ENCODE measurements around the gene PLAC9. TPM values are rescaled to one million over a fixed set of nuclear protein-coding genes. Genes with fewer than 3 reads are reported as not detected.

Gene PLAC9
- polyA plus RNA-seq, 6 donors from 2014 or later = not detected

- H3K4me1 Mint-ChIP-seq = peaks cover 0 to 4% (median 1%) of the 10 kb centered on the region in 3 donors
- H3K27ac Mint-ChIP-seq = peak overlapping the region in 1 of 6 donors; percentile 38
- DNase-seq (no peak), ATAC-seq (ENCODE audit: low read depth in 2 of 2) (no peak)
- peaks cover 14 to 75% of the 10 kb centered on the region in 2 donors for H3K36me3 Mint-ChIP-seq
- H3K4me3 Mint-ChIP-seq = no peak overlapping the region
- H3K9me3 Mint-ChIP-seq = no peaks in the 10 kb centered on the region
- no peaks in the 10 kb centered on the region for H3K27me3 Mint-ChIP-seq
Observed at GRCh38 chr10:80158126-80158525, 25.6 kb downstream of the PLAC9 start.

- Mint-ChIP-seq H3K36me3 (peaks cover 14 to 75% of the 10 kb centered on the region in 2 donors), H3K27me3 (no peaks in the 10 kb centered on the region), H3K9me3 (no peaks in the 10 kb centered on the region), H3K27ac (peak overlapping the region in 1 of 6 donors; percentile 39), H3K4me1 (peaks cover 0 to 4% (median 1%) of the 10 kb centered on the region in 3 donors), H3K4me3 (no peak overlapping the region)
- ATAC-seq (ENCODE audit: low read depth in 2 of 2) = no peak
- DNase-seq = no peak
Observed at GRCh38 chr10:80158598-80159127, 26.1 kb downstream of the PLAC9 start.

DNA sequence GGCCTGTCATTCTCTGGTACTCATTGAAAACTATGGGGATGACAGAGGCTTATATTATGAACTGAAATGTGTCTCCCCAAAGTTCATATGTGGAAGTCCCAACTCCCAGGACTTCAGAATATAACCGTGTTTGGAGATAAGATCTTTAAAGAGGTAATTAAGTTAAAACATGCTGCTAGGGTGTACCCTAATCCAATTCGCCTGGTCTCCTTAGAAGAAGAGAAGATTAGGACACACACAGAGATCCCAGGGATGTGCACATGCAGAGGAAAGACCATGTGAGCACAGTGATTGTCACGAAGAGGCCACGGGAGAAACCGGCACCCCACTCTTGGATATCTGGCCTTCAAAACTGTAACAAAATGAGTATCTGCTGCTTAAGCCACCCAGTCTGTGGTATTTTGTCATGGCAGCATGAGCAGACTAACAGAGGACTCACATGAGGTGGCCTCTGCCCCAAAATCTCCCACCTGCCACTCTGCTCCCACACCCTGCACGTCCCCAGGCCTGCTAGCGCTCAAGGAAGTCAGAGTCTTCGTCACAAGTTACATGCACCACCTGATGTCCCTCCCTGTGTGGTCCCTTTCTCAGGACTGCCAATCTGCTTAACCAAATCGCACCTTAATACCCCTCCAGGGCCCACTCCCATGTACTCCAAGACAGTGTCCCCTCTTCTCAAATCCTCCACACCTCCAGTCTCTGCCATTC lies 26.8 kb downstream of the PLAC9 start:
- Mint-ChIP-seq H3K36me3 (peaks cover 14 to 80% of the 10 kb centered on the region in 2 donors), H3K27ac (peak overlapping the region in 4 of 6 donors; percentile 13 to 72 (median 51)), H3K4me3 (no peak overlapping the region)

DNA sequence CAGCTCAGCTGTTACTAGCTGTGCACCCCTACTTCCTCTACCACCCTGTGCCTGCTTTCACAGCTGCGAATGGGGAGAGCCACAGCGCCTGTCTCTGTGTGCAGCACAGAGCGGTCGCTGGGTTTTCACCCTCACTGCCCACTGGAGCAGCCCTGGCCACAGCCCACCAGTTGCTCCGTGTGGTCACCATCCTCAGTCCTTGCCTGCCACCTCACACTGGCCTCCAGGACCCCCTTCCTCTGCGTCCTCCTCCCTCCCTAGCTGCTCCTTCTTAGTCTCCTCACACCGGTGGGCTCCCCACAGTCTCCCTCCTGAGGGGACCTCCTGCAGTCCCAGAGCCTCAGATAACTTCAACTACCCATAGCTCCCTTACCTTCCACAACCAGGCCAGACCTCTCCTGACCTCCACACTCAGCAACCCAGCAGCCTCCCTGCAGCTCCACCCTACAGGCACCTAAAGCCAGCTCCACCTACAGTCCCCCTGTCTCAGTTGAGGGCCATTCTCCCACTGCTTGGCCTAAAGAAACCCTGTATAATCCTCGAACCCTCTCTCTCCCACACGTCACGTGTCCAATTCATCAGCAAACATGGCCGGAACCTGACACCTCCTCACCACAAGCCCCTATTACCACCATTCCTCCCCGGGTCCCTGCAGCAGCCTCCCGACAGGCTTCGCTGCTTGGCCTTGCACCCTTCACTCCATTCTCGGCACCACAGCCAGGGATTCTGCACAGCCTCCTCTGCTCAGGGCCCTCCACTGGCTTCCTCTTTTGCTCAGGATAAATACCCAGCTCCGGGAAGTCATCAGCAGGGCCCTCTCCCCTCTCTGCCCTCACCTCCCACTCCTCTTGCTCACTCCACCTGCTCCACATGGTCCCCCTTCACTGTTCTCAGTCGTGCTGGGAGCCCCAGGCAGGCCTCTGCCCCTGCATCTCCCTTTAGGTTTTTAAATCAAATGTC lies 28.1 kb downstream of the PLAC9 start:
- H3K27ac Mint-ChIP-seq = peak overlapping the region in 2 of 6 donors; percentile 26 to 89
- no peaks in the 10 kb centered on the region for H3K27me3 Mint-ChIP-seq
- peaks cover 0 to 4% (median 1%) of the 10 kb centered on the region in 3 donors for H3K4me1 Mint-ChIP-seq
- no peak for ATAC-seq (ENCODE audit: low read depth in 2 of 2)
- DNase-seq = no peak
- no peaks in the 10 kb centered on the region for H3K9me3 Mint-ChIP-seq
- peaks cover 3 to 69% of the 10 kb centered on the region in 2 donors for H3K36me3 Mint-ChIP-seq
- H3K4me3 Mint-ChIP-seq = no peak overlapping the region

More for the DNA sequence above, 26.8 kb downstream of the PLAC9 start:
- Mint-ChIP-seq H3K27me3 (no peaks in the 10 kb centered on the region), H3K4me1 (peaks cover 0 to 4% (median 1%) of the 10 kb centered on the region in 3 donors), H3K9me3 (no peaks in the 10 kb centered on the region)
- no peak for DNase-seq
- no peak for ATAC-seq (ENCODE audit: low read depth in 2 of 2)

DNA sequence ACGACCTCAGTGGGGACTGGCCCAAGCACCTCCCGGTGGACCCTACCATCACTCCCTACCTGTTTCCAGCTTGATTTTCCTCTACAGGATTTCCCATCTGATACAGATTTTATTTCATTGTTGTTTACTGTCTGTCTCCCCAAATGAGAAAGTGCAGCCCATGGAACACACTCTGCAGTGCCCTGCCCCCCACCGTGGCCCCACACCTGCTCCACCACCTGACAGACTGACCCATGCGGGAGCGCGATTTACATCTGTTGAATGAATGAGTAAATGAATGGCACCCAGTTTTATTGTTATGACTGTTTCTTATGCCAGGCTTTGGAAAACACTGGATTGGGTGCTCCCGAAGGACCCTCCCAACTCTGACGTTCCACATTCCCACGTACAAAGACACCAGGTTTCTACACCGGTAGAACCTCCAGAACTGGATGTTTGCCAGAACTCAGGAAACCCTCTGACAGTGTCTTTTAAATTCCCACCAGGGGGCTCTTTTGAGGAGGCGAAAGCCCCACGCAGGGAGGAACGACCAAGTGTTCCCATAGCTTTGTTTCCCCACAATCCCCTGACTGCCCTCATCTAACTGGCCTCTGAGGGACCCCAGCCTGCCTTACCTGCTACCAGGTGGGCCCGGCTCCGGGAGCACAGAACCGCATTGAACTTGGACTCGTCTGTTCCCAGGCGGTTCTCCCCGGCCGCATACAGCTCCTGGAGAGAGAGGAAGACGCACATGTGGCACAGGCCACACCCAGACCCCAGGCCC lies 29.0 kb downstream of the PLAC9 start:
- Mint-ChIP-seq H3K4me1 (peaks cover 1 to 10% (median 5%) of the 10 kb centered on the region in 3 donors), H3K4me3 (no peak overlapping the region), H3K27ac (peak overlapping the region in 1 of 6 donors; percentile 89), H3K36me3 (peaks cover 0 to 69% of the 10 kb centered on the region in 2 donors), H3K27me3 (no peaks in the 10 kb centered on the region), H3K9me3 (no peaks in the 10 kb centered on the region)
- ATAC-seq (ENCODE audit: low read depth in 2 of 2) (no peak), DNase-seq (no peak)

DNA sequence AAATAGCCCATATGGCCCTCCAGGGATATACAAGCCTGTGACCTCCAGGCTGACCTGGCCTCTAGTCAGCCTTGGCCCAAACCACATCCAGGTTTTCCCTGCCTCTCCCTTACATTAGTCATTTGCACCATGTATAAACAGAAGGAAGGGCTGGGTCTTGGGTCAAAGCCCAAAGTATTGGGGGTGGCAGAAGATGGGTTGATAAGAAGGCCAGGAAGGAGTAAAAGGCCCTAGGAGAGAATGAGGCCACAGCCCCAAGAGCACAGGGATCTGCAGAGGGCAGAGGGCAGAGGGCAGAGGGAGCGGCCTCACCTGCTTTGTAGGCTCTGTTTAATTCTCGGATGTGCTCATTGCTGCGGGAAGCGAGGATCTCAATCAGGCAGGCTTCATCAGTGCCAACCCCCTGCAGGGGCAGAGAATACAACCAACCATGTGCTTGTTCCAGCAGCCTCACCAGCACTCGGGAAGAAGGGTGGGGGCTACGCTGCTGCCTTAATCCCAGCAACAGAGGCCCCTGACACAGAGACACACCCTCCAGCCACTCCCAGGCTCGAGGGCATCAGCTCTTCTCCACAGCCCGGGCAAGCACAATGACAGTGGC lies 31.3 kb downstream of the PLAC9 start:
- ATAC-seq (ENCODE audit: low read depth in 2 of 2) = no peak
- peak overlapping the region in 3 of 6 donors; percentile 37 to 74 (median 50) for H3K27ac Mint-ChIP-seq

GRCh38 chr10:80164596-80164995 lies 32.1 kb downstream of the PLAC9 start:
- Mint-ChIP-seq H3K4me3 (no peak overlapping the region), H3K36me3 (peaks cover 0 to 50% of the 10 kb centered on the region in 2 donors), H3K4me1 (peaks cover 0 to 11% (median 5%) of the 10 kb centered on the region in 3 donors), H3K9me3 (no peaks in the 10 kb centered on the region), H3K27me3 (no peaks in the 10 kb centered on the region), H3K27ac (no peak overlapping the region)
- no peak for DNase-seq
- ATAC-seq (ENCODE audit: low read depth in 2 of 2) = no peak

More for the DNA sequence above, 31.3 kb downstream of the PLAC9 start:
- Mint-ChIP-seq H3K4me1 (peaks cover 0 to 10% (median 5%) of the 10 kb centered on the region in 3 donors), H3K9me3 (no peaks in the 10 kb centered on the region), H3K36me3 (peaks cover 0 to 54% of the 10 kb centered on the region in 2 donors), H3K4me3 (no peak overlapping the region), H3K27me3 (no peaks in the 10 kb centered on the region)
- DNase-seq = no peak

DNA sequence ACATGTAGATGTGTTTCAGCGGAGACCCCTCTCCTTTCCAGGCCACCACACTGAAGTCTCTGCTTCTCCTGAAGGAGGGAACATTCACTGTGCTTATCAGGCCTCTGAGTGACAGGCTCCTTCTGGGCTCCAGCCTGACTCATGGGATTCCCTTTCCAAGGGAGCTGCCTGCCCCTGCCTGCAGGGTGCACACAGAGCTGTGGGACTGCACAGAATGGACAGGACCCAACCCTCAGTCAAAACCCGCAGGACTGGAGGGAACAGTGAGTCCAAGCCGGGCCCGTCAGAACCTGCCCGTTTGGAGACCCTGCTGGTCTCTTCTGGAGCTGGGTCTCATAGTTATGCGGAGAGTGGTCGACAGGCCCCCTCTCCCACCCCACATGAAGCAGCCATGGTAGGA lies 32.6 kb downstream of the PLAC9 start:
- no peaks in the 10 kb centered on the region for H3K9me3 Mint-ChIP-seq

GRCh38 chr10:80166581-80167470 lies 34.3 kb downstream of the PLAC9 start:
- Mint-ChIP-seq H3K9me3 (no peaks in the 10 kb centered on the region), H3K36me3 (peaks cover 0 to 34% of the 10 kb centered on the region in 2 donors), H3K4me1 (peaks cover 0 to 15% (median 15%) of the 10 kb centered on the region in 3 donors), H3K4me3 (no peak overlapping the region), H3K27ac (peak overlapping the region in 2 of 6 donors; percentile 50 to 51), H3K27me3 (no peaks in the 10 kb centered on the region)
- DNase-seq = no peak
- no peak for ATAC-seq (ENCODE audit: low read depth in 2 of 2)

More for the DNA sequence above, 32.6 kb downstream of the PLAC9 start:
- Mint-ChIP-seq H3K4me1 (peaks cover 0 to 17% (median 5%) of the 10 kb centered on the region in 3 donors), H3K4me3 (no peak overlapping the region), H3K27me3 (no peaks in the 10 kb centered on the region), H3K27ac (no peak overlapping the region), H3K36me3 (peaks cover 0 to 50% of the 10 kb centered on the region in 2 donors)
- ATAC-seq (ENCODE audit: low read depth in 2 of 2) (no peak), DNase-seq (no peak)

GRCh38 chr10:80167471-80168161 lies 35.1 kb downstream of the PLAC9 start:
- no peak overlapping the region for H3K27ac Mint-ChIP-seq
- H3K27me3 Mint-ChIP-seq = no peaks in the 10 kb centered on the region
- H3K36me3 Mint-ChIP-seq = peaks cover 0 to 34% of the 10 kb centered on the region in 2 donors
- H3K4me1 Mint-ChIP-seq = peaks cover 0 to 15% (median 15%) of the 10 kb centered on the region in 3 donors
- ATAC-seq (ENCODE audit: low read depth in 2 of 2) (no peak), DNase-seq (no peak)
- H3K4me3 Mint-ChIP-seq = no peak overlapping the region
- no peaks in the 10 kb centered on the region for H3K9me3 Mint-ChIP-seq

- Mint-ChIP-seq H3K9me3 (no peaks in the 10 kb centered on the region), H3K4me1 (peaks cover 0 to 15% (median 15%) of the 10 kb centered on the region in 3 donors), H3K4me3 (no peak overlapping the region), H3K27me3 (no peaks in the 10 kb centered on the region), H3K36me3 (peaks cover 0 to 32% of the 10 kb centered on the region in 2 donors), H3K27ac (no peak overlapping the region)
- DNase-seq = no peak
- ATAC-seq (ENCODE audit: low read depth in 2 of 2) = no peak
Observed at GRCh38 chr10:80168162-80168511, 35.6 kb downstream of the PLAC9 start.
